B cell (primary cell): ENCODE measurements around the gene PIGH. TPM values are rescaled to one million over a fixed set of nuclear protein-coding genes. Genes with fewer than 3 reads are reported as not detected.

Experiments
- ATAC-seq: fragments of 200-7000 bp; cut with Tn5 transposase; one replicate; pipeline ENCODE4 v1.10.0; 2021; ENCODE audit warnings: low read depth, mild to moderate bottlenecking, moderate number of reproducible peaks, moderate library complexity
- CTCF ChIA-PET: fragments of 350-600 bp; sonication (Branson Sonifier 250); formaldehyde crosslinking; loops from one replicate; lab custom pipeline; 2021; ENCODE audit warnings: antibody characterized with exemption, inconsistent platforms; lab: Charles Lee
- POLR2A ChIA-PET: fragments of 350-600 bp; sonication (Branson Sonifier 250); formaldehyde crosslinking; loops from one replicate; lab custom pipeline; 2021; ENCODE audit warnings: antibody characterized with exemption; lab: Charles Lee
- DNase-seq: peaks from one replicate; pipeline ENCODE4 v3.0.0; 2013
- H2AFZ ChIP-seq: 2 replicates; pipeline ENCODE4 v1.6.1; 2012; ENCODE audit warnings: mild to moderate bottlenecking, low read depth, low read length; ENCODE audit not compliant: insufficient read depth, poor library complexity, severe bottlenecking
- H3K27ac ChIP-seq, 2 donors: 1 replicate in 1 of 2; 2 replicates in 1 of 2; pipeline ENCODE4 v1.5.1; 2012 to 2013; ENCODE audit warnings: low read length in 2 of 2, mild to moderate bottlenecking in 2 of 2, moderate library complexity in 1 of 2
- H3K27me3 ChIP-seq, 4 experiments: fragments of 200-600 bp in 1 of 4; sonication (generic) in 1 of 4; replicated peaks in 1 of 4; 1 replicate in 2 of 4; 2 replicates in 2 of 4; pipeline versions ENCODE4 v1.6.1 to v1.7.0; 2013 to 2016; ENCODE audit warnings: low read length in 3 of 4, mild to moderate bottlenecking in 2 of 4, mixed read lengths in 1 of 4, moderate library complexity in 1 of 4; ENCODE audit not compliant: insufficient read depth in 4 of 4, control insufficient read depth in 3 of 4; ENCODE audit errors: control extremely low read depth in 1 of 4
- H3K36me3 ChIP-seq, 2 experiments: replicated peaks in 1 of 2; 1 replicate in 1 of 2; 2 replicates in 1 of 2; pipeline versions ENCODE4 v1.6.1 to v1.7.1; 2013; ENCODE audit warnings: low read length in 1 of 2; ENCODE audit not compliant: insufficient read depth in 2 of 2, control insufficient read depth in 1 of 2; ENCODE audit errors: control extremely low read depth in 1 of 2, extremely low read depth in 1 of 2
- H3K4me1 ChIP-seq, 2 donors: fragments of 200-600 bp in 1 of 2; sonication (generic) in 1 of 2; 1 replicate in 1 of 2; 2 replicates in 1 of 2; pipeline versions ENCODE4 v1.5.1 to v1.6.1; 2013 to 2017; ENCODE audit warnings: low read length in 2 of 2; ENCODE audit not compliant: control insufficient read depth in 2 of 2, insufficient read depth in 2 of 2
- H3K4me2 ChIP-seq: replicated peaks from 2 replicates; pipeline ENCODE3; 2012; ENCODE audit warnings: mild to moderate bottlenecking, low read depth, low read length; ENCODE audit not compliant: poor library complexity, severe bottlenecking
- H3K4me3 ChIP-seq, 5 experiments: fragments of 200-600 bp in 1 of 5; sonication (generic) in 1 of 5; 1 replicate in 3 of 5; 2 replicates in 2 of 5; pipeline versions ENCODE4 v1.5.1 to v1.7.0; 2011 to 2016; ENCODE audit warnings: low read length in 4 of 5, mild to moderate bottlenecking in 4 of 5, low read depth in 2 of 5, control low read depth in 1 of 5, moderate library complexity in 1 of 5; ENCODE audit not compliant: insufficient read depth in 1 of 5; ENCODE audit errors: control extremely low read depth in 1 of 5, extremely low read depth in 1 of 5
- H3K79me2 ChIP-seq: fragments of 200-600 bp; sonication (generic); one replicate; pipeline ENCODE4 v1.6.0; 2016; ENCODE audit warnings: low read length; ENCODE audit not compliant: control insufficient read depth, insufficient read depth
- H3K9ac ChIP-seq: fragments of 200-600 bp; sonication (generic); 2 replicates; pipeline ENCODE4 v1.6.1; 2017; ENCODE audit warnings: mild to moderate bottlenecking, low read length, moderate library complexity
- H3K9me3 ChIP-seq, 3 donors: one replicate each; pipeline versions ENCODE4 v1.6.1 to v1.7.1; 2013; ENCODE audit warnings: low read length in 2 of 3; ENCODE audit not compliant: control insufficient read depth in 2 of 3, insufficient read depth in 1 of 3; ENCODE audit errors: control extremely low read depth in 1 of 3
- H4K20me1 ChIP-seq: 2 replicates; pipeline ENCODE4 v1.6.0; 2012; ENCODE audit warnings: mild to moderate bottlenecking, low read length; ENCODE audit not compliant: insufficient read depth, control insufficient read depth, poor library complexity, severe bottlenecking
- H3K27ac Mint-ChIP-seq: one replicate; pipeline ENCODE4 v1.8.0; 2021; ENCODE audit warnings: mixed read lengths
- H3K27me3 Mint-ChIP-seq: one replicate; pipeline ENCODE4 v1.8.0; 2021; ENCODE audit warnings: mixed read lengths
- H3K4me1 Mint-ChIP-seq: one replicate; pipeline ENCODE4 v1.8.0; 2021; ENCODE audit warnings: mixed read lengths
- H3K4me3 Mint-ChIP-seq: one replicate; pipeline ENCODE4 v1.8.0; 2021; ENCODE audit warnings: mixed read lengths
- H3K9me3 Mint-ChIP-seq: one replicate; pipeline ENCODE4 v1.8.0; 2022; ENCODE audit warnings: mixed read lengths; ENCODE audit not compliant: insufficient read depth
- CTCF ChIP-seq: fragments of 200-600 bp; IDR thresholded peaks from one replicate; pipeline ENCODE4 v1.8.0; 2022; ENCODE audit warnings: antibody characterized with exemption, mild to moderate bottlenecking
- EZH2 ChIP-seq: IDR thresholded peaks from 2 replicates; pipeline ENCODE4 v1.6.1; 2012; ENCODE audit warnings: borderline replicate concordance, low read depth, mild to moderate bottlenecking, moderate library complexity, low read length; ENCODE audit not compliant: insufficient read depth, poor library complexity, severe bottlenecking
- WGBS: methylation state at CpG from one replicate; pipeline ENCODE4 v1.1.5; 2013; ENCODE audit warnings: missing lambda C conversion rate; ENCODE audit not compliant: insufficient coverage; 5-methylcytosine and 5-hydroxymethylcytosine counted together
- intact Hi-C: fragments of 100-400 bp; cut with micrococcal nuclease; formaldehyde crosslinking; loops from one replicate; pipeline ENCODE4 v1.10.0; 2022
- polyA plus RNA-seq: library from polyadenylated mRNA; depleted of rRNA; stranded (reverse); fragments of >200 nt; gene quantifications from 2 replicates; pipeline ENCODE4 v1.2.3, GENCODE V29; 2012
- total RNA-seq, 2 donors: library from RNA; stranded (reverse); fragments of 120-200 nt in 1 of 2; gene quantifications; 1 replicate in 1 of 2; 2 replicates in 1 of 2; pipeline versions ENCODE4 v1.2.3 to v1.2.4, GENCODE V29; 2013 to 2022

The PIGH gene
- total and polyA plus RNA-seq, 2 donors (not counting 1 experiment from before 2014, with no cell fraction given), result 26.7 to 48.0 TPM

GRCh38 chr14:67569011-67569650 is 30.9 kb downstream of the PIGH start:
- CTCF ChIA-PET, result interaction anchor here (1.1 to 24.8 kb wide), 5 partner anchors 30 to 144 kb away, joined by 3 to 863 read pairs (median 14); no protein-coding TSS in a partner anchor
- DNase-seq (no peak), ATAC-seq (no peak)
- H3K27me3 ChIP-seq, result no peaks in the 10 kb centered on the region
- H3K9ac ChIP-seq, result no peak overlapping the region
- H3K27ac ChIP-seq, result no peak overlapping the region
- no peaks in the 10 kb centered on the region for H3K36me3 ChIP-seq
- WGBS, result 89% methylated on average over 7 of the region's 11 CpGs
- H3K9me3 Mint-ChIP-seq, result no peaks in the 10 kb centered on the region
- H3K4me1 ChIP-seq, result no peaks in the 10 kb centered on the region
- H3K79me2 ChIP-seq, result no peaks in the 10 kb centered on the region
- peaks cover 3% of the 10 kb centered on the region for H3K4me1 Mint-ChIP-seq
- no peak overlapping the region for H3K4me3 ChIP-seq
- no peak overlapping the region for H3K4me3 Mint-ChIP-seq
- H4K20me1 ChIP-seq, result no peaks in the 10 kb centered on the region
- H2AFZ ChIP-seq, result no peak overlapping the region
- intact Hi-C loops, result no loop called here
- TF ChIP-seq CTCF (no peak), EZH2 (no peak)
- H3K27me3 Mint-ChIP-seq, result peaks cover 7% of the 10 kb centered on the region
- POLR2A ChIA-PET, result no interaction called here
- no peaks in the 10 kb centered on the region for H3K9me3 ChIP-seq
- H3K27ac Mint-ChIP-seq, result no peak overlapping the region
- H3K4me2 ChIP-seq, result no peak overlapping the region

GRCh38 chr14:67567654-67568053 is 32.4 kb downstream of the PIGH start:
- no peak overlapping the region for H3K4me3 ChIP-seq
- no peaks in the 10 kb centered on the region for H3K27me3 ChIP-seq
- Mint-ChIP-seq H3K4me3 (no peak overlapping the region), H3K9me3 (no peaks in the 10 kb centered on the region), H3K4me1 (peaks cover 4% of the 10 kb centered on the region), H3K27me3 (peaks cover 8% of the 10 kb centered on the region), H3K27ac (no peak overlapping the region)
- no peak for DNase-seq
- no peaks in the 10 kb centered on the region for H4K20me1 ChIP-seq
- no peaks in the 10 kb centered on the region for H3K36me3 ChIP-seq
- H3K4me2 ChIP-seq, result no peak overlapping the region
- WGBS, result 87% methylated on average over 2 of the region's 3 CpGs
- H3K9me3 ChIP-seq, result no peaks in the 10 kb centered on the region
- no peak for ATAC-seq
- no peaks in the 10 kb centered on the region for H3K79me2 ChIP-seq
- TF ChIP-seq EZH2 (no peak), CTCF (no peak)
- no peak overlapping the region for H2AFZ ChIP-seq
- CTCF ChIA-PET, result interaction anchor here (24.8 kb wide), 1 partner anchor 143 kb away, joined by 863 read pairs; no protein-coding TSS in a partner anchor
- H3K4me1 ChIP-seq, result no peaks in the 10 kb centered on the region
- POLR2A ChIA-PET, result no interaction called here
- H3K9ac ChIP-seq, result no peak overlapping the region
- no peak overlapping the region for H3K27ac ChIP-seq
- intact Hi-C loops, result no loop called here
